ENCODE data around the gene LCN2. TPM values are rescaled to one million over a fixed set of nuclear protein-coding genes. Genes with fewer than 3 reads are reported as not detected.

LCN2 gene
- total and polyA plus RNA-seq, 9 donors: 0.09 to 2.8 (median 1.2) TPM

GRCh38 chr9:128201441-128202369 is 52.5 kb downstream of the LCN2 start:
- Histone ChIP-seq H3K36me3 (ENCODE audit: control insufficient read depth, insufficient read depth, low read length) (no peaks in the 10 kb centered on the region), H3K4me3 (ENCODE audit: low read length) (no peak overlapping the region), H3K27me3 (ENCODE audit: control insufficient read depth, insufficient read depth, low read length) (peaks cover 21% of the 10 kb centered on the region), H3K9me3 (replicated peaks; ENCODE audit: control insufficient read depth, low read depth, low read length) (no peaks in the 10 kb centered on the region), H3K4me1 (ENCODE audit: control insufficient read depth, insufficient read depth, low read length) (peaks cover 18% of the 10 kb centered on the region), H3K27ac (ENCODE audit: low read length) (no peak overlapping the region)
- no peak for DNase-seq
- WGBS (ENCODE audit: insufficient coverage): 72% methylated on average over 8 of the region's 13 CpGs

- 0% methylated on average over 1 of the region's 2 CpGs for WGBS (ENCODE audit: insufficient coverage)
- no peak overlapping the region for H3K27ac ChIP-seq (ENCODE audit: low read length)
Observed at GRCh38 chr9:128202648-128203023, 53.4 kb downstream of the LCN2 start.

More at GRCh38 chr9:128202648-128203023, 53.4 kb downstream of the LCN2 start:
- H3K27me3 ChIP-seq (ENCODE audit: control insufficient read depth, insufficient read depth, low read length): peaks cover 21% of the 10 kb centered on the region
- H3K36me3 ChIP-seq (ENCODE audit: control insufficient read depth, insufficient read depth, low read length): no peaks in the 10 kb centered on the region
- H3K4me3 ChIP-seq (ENCODE audit: low read length): no peak overlapping the region
- H3K9me3 ChIP-seq (replicated peaks; ENCODE audit: control insufficient read depth, low read depth, low read length): no peaks in the 10 kb centered on the region
- DNase-seq: no peak
- H3K4me1 ChIP-seq (ENCODE audit: control insufficient read depth, insufficient read depth, low read length): peaks cover 18% of the 10 kb centered on the region

Other genes with a start within 250 kb of the LCN2 start
- 44.9 TPM for gene ST6GALNAC6, start 249.8 kb upstream of the LCN2 start, total RNA-seq
- 10 to 100 TPM; 35.9 to 60.6 (median 49.0) TPM for gene ST6GALNAC6, start 249.8 kb upstream of the LCN2 start, polyA plus RNA-seq (ENCODE audit: insufficient read depth in 1 of 8, insufficient read length in 8 of 8, low replicate concordance in 1 of 8)
- gene ST6GALNAC4, start 232.4 kb upstream of the LCN2 start, total RNA-seq: 21.0 TPM
- gene ST6GALNAC4, start 232.4 kb upstream of the LCN2 start, polyA plus RNA-seq (ENCODE audit: insufficient read depth in 1 of 8, insufficient read length in 8 of 8, low replicate concordance in 1 of 8): 10 to 100 TPM; 23.2 to 41.0 (median 31.2) TPM
- 0.49 TPM for gene PIP5KL1, start 218.7 kb upstream of the LCN2 start, total RNA-seq
- gene PIP5KL1, start 218.7 kb upstream of the LCN2 start, polyA plus RNA-seq (ENCODE audit: insufficient read depth in 1 of 8, insufficient read length in 8 of 8, low replicate concordance in 1 of 8): 1 to 10 TPM in 7 of 8 donors, under 1 TPM in 1; 0.42 to 3.5 (median 2.3) TPM
- 16.7 TPM for gene DPM2, start 211.6 kb upstream of the LCN2 start, total RNA-seq
- 10 to 100 TPM; 20.0 to 26.8 (median 23.6) TPM for gene DPM2, start 211.6 kb upstream of the LCN2 start, polyA plus RNA-seq (ENCODE audit: insufficient read depth in 1 of 8, insufficient read length in 8 of 8, low replicate concordance in 1 of 8)
- 5.1 TPM for gene EEIG1, start 168.5 kb upstream of the LCN2 start, total RNA-seq
- gene EEIG1, start 168.5 kb upstream of the LCN2 start, polyA plus RNA-seq (ENCODE audit: insufficient read depth in 1 of 8, insufficient read length in 8 of 8, low replicate concordance in 1 of 8): 10 to 100 TPM; 12.3 to 23.5 (median 16.3) TPM
- 10.0 TPM for gene NAIF1, start 82.1 kb upstream of the LCN2 start, total RNA-seq
- 1 to 10 TPM; 7.4 to 8.9 (median 8.3) TPM for gene NAIF1, start 82.1 kb upstream of the LCN2 start, polyA plus RNA-seq (ENCODE audit: insufficient read depth in 1 of 8, insufficient read length in 8 of 8, low replicate concordance in 1 of 8)
- 14.6 TPM for gene SLC25A25, start 81.2 kb upstream of the LCN2 start, total RNA-seq
- 10 to 100 TPM; 12.9 to 15.3 (median 14.2) TPM for gene SLC25A25, start 81.2 kb upstream of the LCN2 start, polyA plus RNA-seq (ENCODE audit: insufficient read depth in 1 of 8, insufficient read length in 8 of 8, low replicate concordance in 1 of 8)
- gene PTGES2, start 21.7 kb upstream of the LCN2 start, total RNA-seq: 30.1 TPM
- gene PTGES2, start 21.7 kb upstream of the LCN2 start, polyA plus RNA-seq (ENCODE audit: insufficient read depth in 1 of 8, insufficient read length in 8 of 8, low replicate concordance in 1 of 8): 10 to 100 TPM; 40.0 to 45.3 (median 41.5) TPM
- 41.1 TPM for gene BBLN, start 10.8 kb downstream of the LCN2 start, total RNA-seq
- gene BBLN, start 10.8 kb downstream of the LCN2 start, polyA plus RNA-seq (ENCODE audit: insufficient read depth in 1 of 8, insufficient read length in 8 of 8, low replicate concordance in 1 of 8): 10 to 100 TPM; 25.5 to 37.8 (median 29.3) TPM
- gene CIZ1, start 42.1 kb downstream of the LCN2 start, total RNA-seq: 36.4 TPM
- gene CIZ1, start 42.1 kb downstream of the LCN2 start, polyA plus RNA-seq (ENCODE audit: insufficient read depth in 1 of 8, insufficient read length in 8 of 8, low replicate concordance in 1 of 8): 100 to 1,000 TPM in 5 of 8 donors, 10 to 100 TPM in 3; 92.8 to 120 (median 104) TPM
- 18.5 TPM for gene DNM1, start 53.9 kb downstream of the LCN2 start, total RNA-seq
- gene DNM1, start 53.9 kb downstream of the LCN2 start, polyA plus RNA-seq (ENCODE audit: insufficient read depth in 1 of 8, insufficient read length in 8 of 8, low replicate concordance in 1 of 8): 10 to 100 TPM; 33.5 to 75.6 (median 45.0) TPM
- gene GOLGA2, start 126.6 kb downstream of the LCN2 start, total RNA-seq: 91.9 TPM
- gene GOLGA2, start 126.6 kb downstream of the LCN2 start, polyA plus RNA-seq (ENCODE audit: insufficient read depth in 1 of 8, insufficient read length in 8 of 8, low replicate concordance in 1 of 8): 100 to 1,000 TPM in 3 of 8 donors, 10 to 100 TPM in 5; 78.6 to 109 (median 90.5) TPM
- 29.9 TPM for gene SWI5, start 126.8 kb downstream of the LCN2 start, total RNA-seq
- gene SWI5, start 126.8 kb downstream of the LCN2 start, polyA plus RNA-seq (ENCODE audit: insufficient read depth in 1 of 8, insufficient read length in 8 of 8, low replicate concordance in 1 of 8): 10 to 100 TPM; 20.5 to 29.6 (median 25.0) TPM
- gene TRUB2, start 173.0 kb downstream of the LCN2 start, total RNA-seq: 23.9 TPM
- 10 to 100 TPM; 20.0 to 25.3 (median 23.6) TPM for gene TRUB2, start 173.0 kb downstream of the LCN2 start, polyA plus RNA-seq (ENCODE audit: insufficient read depth in 1 of 8, insufficient read length in 8 of 8, low replicate concordance in 1 of 8)
- gene COQ4, start 173.4 kb downstream of the LCN2 start, total RNA-seq: 26.0 TPM
- 10 to 100 TPM; 24.4 to 39.3 (median 32.8) TPM for gene COQ4, start 173.4 kb downstream of the LCN2 start, polyA plus RNA-seq (ENCODE audit: insufficient read depth in 1 of 8, insufficient read length in 8 of 8, low replicate concordance in 1 of 8)
- gene SLC27A4, start 191.1 kb downstream of the LCN2 start, total RNA-seq: 7.2 TPM
- 10 to 100 TPM; 11.8 to 16.3 (median 13.2) TPM for gene SLC27A4, start 191.1 kb downstream of the LCN2 start, polyA plus RNA-seq (ENCODE audit: insufficient read depth in 1 of 8, insufficient read length in 8 of 8, low replicate concordance in 1 of 8)
- 48.3 TPM for gene URM1, start 221.9 kb downstream of the LCN2 start, total RNA-seq
- 10 to 100 TPM; 55.4 to 82.2 (median 68.5) TPM for gene URM1, start 221.9 kb downstream of the LCN2 start, polyA plus RNA-seq (ENCODE audit: insufficient read depth in 1 of 8, insufficient read length in 8 of 8, low replicate concordance in 1 of 8)

Measured in muscle of leg (tissue), 11 donors.